Measurements from ENCODE around the gene SLC6A11.

SLC6A11 gene

GRCh38 chr3:10981031-10981430 lies 165.0 kb downstream of the SLC6A11 start:
- no peaks in the 10 kb centered on the region for H3K79me2 ChIP-seq (ENCODE audit: insufficient read depth, low read length)
- H3K4me3 ChIP-seq (ENCODE audit: low read depth, low read length, poor library complexity, severe bottlenecking), result no peak overlapping the region
- H3K9ac ChIP-seq (ENCODE audit: low read length), result no peak overlapping the region
- H3K27me3 ChIP-seq (ENCODE audit: insufficient read depth, low read length), result no peaks in the 10 kb centered on the region
- H3K27ac ChIP-seq (ENCODE audit: low read depth, low read length, poor library complexity, severe bottlenecking), result no peak overlapping the region
- no peak overlapping the region for H3K4me2 ChIP-seq (ENCODE audit: low read length)
- H3K36me3 ChIP-seq (ENCODE audit: insufficient read depth, low read length), result no peaks in the 10 kb centered on the region
- no peaks in the 10 kb centered on the region for H3K4me1 ChIP-seq (ENCODE audit: insufficient read depth, low read length, severe bottlenecking)
- H3K9me3 ChIP-seq (ENCODE audit: low read length), result no peaks in the 10 kb centered on the region
- H4K20me1 ChIP-seq (ENCODE audit: insufficient read depth, low read length), result no peaks in the 10 kb centered on the region
- no peak overlapping the region for H2AFZ ChIP-seq (ENCODE audit: low read length)
- no peaks in the 10 kb centered on the region for H3K9me2 ChIP-seq (ENCODE audit: low read depth, low read length)
- H3F3A ChIP-seq (ENCODE audit: insufficient read depth, low read length), result no peaks in the 10 kb centered on the region
- TF ChIP-seq, protein P1, sequence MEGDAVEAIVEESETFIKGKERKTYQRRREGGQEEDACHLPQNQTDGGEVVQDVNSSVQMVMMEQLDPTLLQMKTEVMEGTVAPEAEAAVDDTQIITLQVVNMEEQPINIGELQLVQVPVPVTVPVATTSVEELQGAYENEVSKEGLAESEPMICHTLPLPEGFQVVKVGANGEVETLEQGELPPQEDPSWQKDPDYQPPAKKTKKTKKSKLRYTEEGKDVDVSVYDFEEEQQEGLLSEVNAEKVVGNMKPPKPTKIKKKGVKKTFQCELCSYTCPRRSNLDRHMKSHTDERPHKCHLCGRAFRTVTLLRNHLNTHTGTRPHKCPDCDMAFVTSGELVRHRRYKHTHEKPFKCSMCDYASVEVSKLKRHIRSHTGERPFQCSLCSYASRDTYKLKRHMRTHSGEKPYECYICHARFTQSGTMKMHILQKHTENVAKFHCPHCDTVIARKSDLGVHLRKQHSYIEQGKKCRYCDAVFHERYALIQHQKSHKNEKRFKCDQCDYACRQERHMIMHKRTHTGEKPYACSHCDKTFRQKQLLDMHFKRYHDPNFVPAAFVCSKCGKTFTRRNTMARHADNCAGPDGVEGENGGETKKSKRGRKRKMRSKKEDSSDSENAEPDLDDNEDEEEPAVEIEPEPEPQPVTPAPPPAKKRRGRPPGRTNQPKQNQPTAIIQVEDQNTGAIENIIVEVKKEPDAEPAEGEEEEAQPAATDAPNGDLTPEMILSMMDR (IDR thresholded peaks at IDR 0.05; ENCODE audit: low read length), result no peak
- no peak for TF ChIP-seq EZH2 (IDR thresholded peaks at IDR 0.05; ENCODE audit: borderline replicate concordance, low read length)

DNA sequence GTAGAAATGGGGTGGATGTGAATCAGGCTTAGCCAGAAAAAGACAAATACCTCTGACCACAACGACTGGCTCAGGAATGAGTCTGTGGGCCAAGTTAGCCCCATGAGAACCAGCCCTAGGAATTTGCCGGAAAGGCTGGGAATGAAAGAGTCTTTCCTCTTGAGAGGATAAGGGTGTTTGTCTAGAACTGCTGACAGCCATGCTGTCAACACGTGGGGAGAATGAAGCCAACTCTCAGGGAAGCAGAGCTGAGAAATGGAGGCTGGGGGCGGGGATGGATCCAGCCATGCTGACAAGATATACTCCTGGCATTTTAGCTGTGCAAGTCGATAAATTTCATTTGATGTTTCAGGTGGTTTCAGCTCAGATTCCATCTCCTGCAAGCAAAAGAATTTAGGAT lies 165.9 kb downstream of the SLC6A11 start:
- Histone ChIP-seq H4K20me1 (ENCODE audit: insufficient read depth, low read length) (no peaks in the 10 kb centered on the region), H3K27ac (ENCODE audit: low read depth, low read length, poor library complexity, severe bottlenecking) (no peak overlapping the region), H3K9ac (ENCODE audit: low read length) (no peak overlapping the region), H3K9me3 (ENCODE audit: low read length) (no peaks in the 10 kb centered on the region), H3K79me2 (ENCODE audit: insufficient read depth, low read length) (no peaks in the 10 kb centered on the region), H3K27me3 (ENCODE audit: insufficient read depth, low read length) (no peaks in the 10 kb centered on the region), H2AFZ (ENCODE audit: low read length) (no peak overlapping the region), H3K9me2 (ENCODE audit: low read depth, low read length) (no peaks in the 10 kb centered on the region), H3K4me2 (ENCODE audit: low read length) (no peak overlapping the region), H3K36me3 (ENCODE audit: insufficient read depth, low read length) (no peaks in the 10 kb centered on the region), H3K4me1 (ENCODE audit: insufficient read depth, low read length, severe bottlenecking) (no peaks in the 10 kb centered on the region), H3K4me3 (ENCODE audit: low read depth, low read length, poor library complexity, severe bottlenecking) (no peak overlapping the region), H3F3A (ENCODE audit: insufficient read depth, low read length) (no peaks in the 10 kb centered on the region)
- no peak for TF ChIP-seq EZH2 (IDR thresholded peaks at IDR 0.05; ENCODE audit: borderline replicate concordance, low read length)
- TF ChIP-seq, protein P1 (IDR thresholded peaks at IDR 0.05; ENCODE audit: low read length), result no peak

DNA sequence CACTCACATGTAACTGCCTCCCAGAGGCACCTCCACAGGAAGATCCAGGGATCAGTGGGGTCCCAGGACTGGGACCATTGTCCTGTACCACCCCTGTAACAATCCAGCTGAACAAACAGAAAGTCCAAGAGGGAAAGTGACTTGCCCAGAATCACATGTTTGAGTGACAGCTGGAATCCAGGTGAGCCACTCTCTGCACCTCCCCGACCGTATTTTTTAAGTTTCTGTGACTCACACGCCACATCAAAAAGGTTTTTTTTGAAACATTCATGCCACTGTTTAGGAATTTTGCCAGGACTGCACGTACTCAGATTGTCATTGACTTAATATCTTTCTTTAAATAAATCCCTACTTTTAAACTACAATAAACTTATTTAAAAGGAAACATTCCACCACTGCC lies 166.8 kb downstream of the SLC6A11 start:
- no peak overlapping the region for H3K27ac ChIP-seq (ENCODE audit: low read depth, low read length, poor library complexity, severe bottlenecking)
- H3K9me2 ChIP-seq (ENCODE audit: low read depth, low read length), result no peaks in the 10 kb centered on the region
- TF ChIP-seq EZH2 (IDR thresholded peaks at IDR 0.05; ENCODE audit: borderline replicate concordance, low read length), result no peak
- TF ChIP-seq, protein P1 (IDR thresholded peaks at IDR 0.05; ENCODE audit: low read length), result no peak
- H4K20me1 ChIP-seq (ENCODE audit: insufficient read depth, low read length), result no peaks in the 10 kb centered on the region
- H3K4me2 ChIP-seq (ENCODE audit: low read length), result no peak overlapping the region
- H3F3A ChIP-seq (ENCODE audit: insufficient read depth, low read length), result no peaks in the 10 kb centered on the region
- no peaks in the 10 kb centered on the region for H3K79me2 ChIP-seq (ENCODE audit: insufficient read depth, low read length)
- H3K9me3 ChIP-seq (ENCODE audit: low read length), result no peaks in the 10 kb centered on the region
- no peak overlapping the region for H3K9ac ChIP-seq (ENCODE audit: low read length)
- no peaks in the 10 kb centered on the region for H3K27me3 ChIP-seq (ENCODE audit: insufficient read depth, low read length)
- H3K4me1 ChIP-seq (ENCODE audit: insufficient read depth, low read length, severe bottlenecking), result no peaks in the 10 kb centered on the region
- H3K36me3 ChIP-seq (ENCODE audit: insufficient read depth, low read length), result no peaks in the 10 kb centered on the region
- H2AFZ ChIP-seq (ENCODE audit: low read length), result no peak overlapping the region
- H3K4me3 ChIP-seq (ENCODE audit: low read depth, low read length, poor library complexity, severe bottlenecking), result no peak overlapping the region
